B cell (primary cell): ENCODE data around the gene ASTN1. TPM values are rescaled to one million over a fixed set of nuclear protein-coding genes. Genes with fewer than 3 reads are reported as not detected.

ENCODE experiments used
- ATAC-seq: fragments of 200-7000 bp; cut with Tn5 transposase; one replicate; pipeline ENCODE4 v1.10.0; 2021; ENCODE audit warnings: low read depth, mild to moderate bottlenecking, moderate number of reproducible peaks, moderate library complexity
- CTCF ChIA-PET: fragments of 350-600 bp; sonication (Branson Sonifier 250); formaldehyde crosslinking; loops from one replicate; lab custom pipeline; 2021; ENCODE audit warnings: antibody characterized with exemption, inconsistent platforms; lab: Charles Lee
- POLR2A ChIA-PET: fragments of 350-600 bp; sonication (Branson Sonifier 250); formaldehyde crosslinking; loops from one replicate; lab custom pipeline; 2021; ENCODE audit warnings: antibody characterized with exemption; lab: Charles Lee
- DNase-seq: peaks from one replicate; pipeline ENCODE4 v3.0.0; 2013
- H2AFZ ChIP-seq: 2 replicates; pipeline ENCODE4 v1.6.1; 2012; ENCODE audit warnings: mild to moderate bottlenecking, low read depth, low read length; ENCODE audit not compliant: insufficient read depth, poor library complexity, severe bottlenecking
- H3K27ac ChIP-seq, 2 donors: 1 replicate in 1 of 2; 2 replicates in 1 of 2; pipeline ENCODE4 v1.5.1; 2012 to 2013; ENCODE audit warnings: low read length in 2 of 2, mild to moderate bottlenecking in 2 of 2, moderate library complexity in 1 of 2
- H3K27me3 ChIP-seq, 4 experiments: fragments of 200-600 bp in 1 of 4; sonication (generic) in 1 of 4; replicated peaks in 1 of 4; 1 replicate in 2 of 4; 2 replicates in 2 of 4; pipeline versions ENCODE4 v1.6.1 to v1.7.0; 2013 to 2016; ENCODE audit warnings: low read length in 3 of 4, mild to moderate bottlenecking in 2 of 4, mixed read lengths in 1 of 4, moderate library complexity in 1 of 4; ENCODE audit not compliant: insufficient read depth in 4 of 4, control insufficient read depth in 3 of 4; ENCODE audit errors: control extremely low read depth in 1 of 4
- H3K36me3 ChIP-seq, 2 experiments: replicated peaks in 1 of 2; 1 replicate in 1 of 2; 2 replicates in 1 of 2; pipeline versions ENCODE4 v1.6.1 to v1.7.1; 2013; ENCODE audit warnings: low read length in 1 of 2; ENCODE audit not compliant: insufficient read depth in 2 of 2, control insufficient read depth in 1 of 2; ENCODE audit errors: control extremely low read depth in 1 of 2, extremely low read depth in 1 of 2
- H3K4me1 ChIP-seq, 2 donors: fragments of 200-600 bp in 1 of 2; sonication (generic) in 1 of 2; 1 replicate in 1 of 2; 2 replicates in 1 of 2; pipeline versions ENCODE4 v1.5.1 to v1.6.1; 2013 to 2017; ENCODE audit warnings: low read length in 2 of 2; ENCODE audit not compliant: control insufficient read depth in 2 of 2, insufficient read depth in 2 of 2
- H3K4me2 ChIP-seq: replicated peaks from 2 replicates; pipeline ENCODE3; 2012; ENCODE audit warnings: mild to moderate bottlenecking, low read depth, low read length; ENCODE audit not compliant: poor library complexity, severe bottlenecking
- H3K4me3 ChIP-seq, 5 experiments: fragments of 200-600 bp in 1 of 5; sonication (generic) in 1 of 5; 1 replicate in 3 of 5; 2 replicates in 2 of 5; pipeline versions ENCODE4 v1.5.1 to v1.7.0; 2011 to 2016; ENCODE audit warnings: low read length in 4 of 5, mild to moderate bottlenecking in 4 of 5, low read depth in 2 of 5, control low read depth in 1 of 5, moderate library complexity in 1 of 5; ENCODE audit not compliant: insufficient read depth in 1 of 5; ENCODE audit errors: control extremely low read depth in 1 of 5, extremely low read depth in 1 of 5
- H3K79me2 ChIP-seq: fragments of 200-600 bp; sonication (generic); one replicate; pipeline ENCODE4 v1.6.0; 2016; ENCODE audit warnings: low read length; ENCODE audit not compliant: control insufficient read depth, insufficient read depth
- H3K9ac ChIP-seq: fragments of 200-600 bp; sonication (generic); 2 replicates; pipeline ENCODE4 v1.6.1; 2017; ENCODE audit warnings: mild to moderate bottlenecking, low read length, moderate library complexity
- H3K9me3 ChIP-seq, 3 donors: one replicate each; pipeline versions ENCODE4 v1.6.1 to v1.7.1; 2013; ENCODE audit warnings: low read length in 2 of 3; ENCODE audit not compliant: control insufficient read depth in 2 of 3, insufficient read depth in 1 of 3; ENCODE audit errors: control extremely low read depth in 1 of 3
- H4K20me1 ChIP-seq: 2 replicates; pipeline ENCODE4 v1.6.0; 2012; ENCODE audit warnings: mild to moderate bottlenecking, low read length; ENCODE audit not compliant: insufficient read depth, control insufficient read depth, poor library complexity, severe bottlenecking
- H3K27ac Mint-ChIP-seq: one replicate; pipeline ENCODE4 v1.8.0; 2021; ENCODE audit warnings: mixed read lengths
- H3K27me3 Mint-ChIP-seq: one replicate; pipeline ENCODE4 v1.8.0; 2021; ENCODE audit warnings: mixed read lengths
- H3K4me1 Mint-ChIP-seq: one replicate; pipeline ENCODE4 v1.8.0; 2021; ENCODE audit warnings: mixed read lengths
- H3K4me3 Mint-ChIP-seq: one replicate; pipeline ENCODE4 v1.8.0; 2021; ENCODE audit warnings: mixed read lengths
- H3K9me3 Mint-ChIP-seq: one replicate; pipeline ENCODE4 v1.8.0; 2022; ENCODE audit warnings: mixed read lengths; ENCODE audit not compliant: insufficient read depth
- EZH2 ChIP-seq: IDR thresholded peaks from 2 replicates; pipeline ENCODE4 v1.6.1; 2012; ENCODE audit warnings: borderline replicate concordance, low read depth, mild to moderate bottlenecking, moderate library complexity, low read length; ENCODE audit not compliant: insufficient read depth, poor library complexity, severe bottlenecking
- WGBS: methylation state at CpG from one replicate; pipeline ENCODE4 v1.1.5; 2013; ENCODE audit warnings: missing lambda C conversion rate; ENCODE audit not compliant: insufficient coverage; 5-methylcytosine and 5-hydroxymethylcytosine counted together
- intact Hi-C: fragments of 100-400 bp; cut with micrococcal nuclease; formaldehyde crosslinking; loops from one replicate; pipeline ENCODE4 v1.10.0; 2022
- polyA plus RNA-seq: library from polyadenylated mRNA; depleted of rRNA; stranded (reverse); fragments of >200 nt; gene quantifications from 2 replicates; pipeline ENCODE4 v1.2.3, GENCODE V29; 2012
- total RNA-seq, 2 donors: library from RNA; stranded (reverse); fragments of 120-200 nt in 1 of 2; gene quantifications; 1 replicate in 1 of 2; 2 replicates in 1 of 2; pipeline versions ENCODE4 v1.2.3 to v1.2.4, GENCODE V29; 2013 to 2022
- TF ChIP-seq, protein P1 (sequence below): fragments of 200-600 bp; IDR thresholded peaks from one replicate; pipeline ENCODE4 v1.8.0; 2022; ENCODE audit warnings: antibody characterized with exemption, mild to moderate bottlenecking

Gene ASTN1
- total and polyA plus RNA-seq, 2 donors (not counting 1 experiment from before 2014, with no cell fraction given) = not detected

DNA sequence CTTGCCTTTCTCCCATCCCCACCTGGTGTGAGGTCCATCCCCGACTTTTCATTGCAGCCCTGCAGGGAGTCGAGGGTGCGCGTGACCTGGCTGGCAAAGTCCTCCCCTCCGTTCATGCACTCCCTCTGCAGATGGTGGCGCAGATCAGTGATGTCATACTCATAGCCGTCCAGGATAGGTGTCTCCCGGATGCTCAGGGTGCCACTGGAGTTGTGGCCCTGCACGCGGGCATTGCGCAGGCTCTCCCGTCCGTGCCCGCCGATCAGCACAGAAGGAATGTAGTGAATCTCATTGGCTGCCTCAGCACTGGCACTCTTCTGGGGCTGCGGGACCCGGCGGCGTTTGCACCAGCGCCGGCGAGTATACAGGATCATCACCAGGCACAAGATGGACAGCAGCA, 132.1 kb downstream of the ASTN1 start:
- peaks cover 0 to 4% (median 0%) of the 10 kb centered on the region in 3 donors for H3K9me3 ChIP-seq
- H3K4me3 Mint-ChIP-seq = no peak overlapping the region
- ChIA-PET POLR2A (no interaction called here), CTCF (no interaction called here)
- 75% methylated on average over 21 of the region's 22 CpGs for WGBS
- H3K27ac Mint-ChIP-seq = no peak overlapping the region
- no peaks in the 10 kb centered on the region for H3K79me2 ChIP-seq
- DNase-seq (no peak), ATAC-seq (no peak)
- peaks cover 4% of the 10 kb centered on the region for H3K27me3 Mint-ChIP-seq
- H3K27me3 ChIP-seq = no peaks in the 10 kb centered on the region
- no peak overlapping the region for H3K4me3 ChIP-seq
- no peaks in the 10 kb centered on the region for H3K36me3 ChIP-seq
- intact Hi-C loops = no loop called here
- H4K20me1 ChIP-seq = no peaks in the 10 kb centered on the region
- no peak overlapping the region for H3K4me2 ChIP-seq
- H3K9ac ChIP-seq = no peak overlapping the region
- H3K4me1 ChIP-seq = no peaks in the 10 kb centered on the region
- no peak overlapping the region for H3K27ac ChIP-seq
- no peak overlapping the region for H2AFZ ChIP-seq
- no peaks in the 10 kb centered on the region for H3K9me3 Mint-ChIP-seq
- no peak for TF ChIP-seq EZH2
- TF ChIP-seq, protein P1, sequence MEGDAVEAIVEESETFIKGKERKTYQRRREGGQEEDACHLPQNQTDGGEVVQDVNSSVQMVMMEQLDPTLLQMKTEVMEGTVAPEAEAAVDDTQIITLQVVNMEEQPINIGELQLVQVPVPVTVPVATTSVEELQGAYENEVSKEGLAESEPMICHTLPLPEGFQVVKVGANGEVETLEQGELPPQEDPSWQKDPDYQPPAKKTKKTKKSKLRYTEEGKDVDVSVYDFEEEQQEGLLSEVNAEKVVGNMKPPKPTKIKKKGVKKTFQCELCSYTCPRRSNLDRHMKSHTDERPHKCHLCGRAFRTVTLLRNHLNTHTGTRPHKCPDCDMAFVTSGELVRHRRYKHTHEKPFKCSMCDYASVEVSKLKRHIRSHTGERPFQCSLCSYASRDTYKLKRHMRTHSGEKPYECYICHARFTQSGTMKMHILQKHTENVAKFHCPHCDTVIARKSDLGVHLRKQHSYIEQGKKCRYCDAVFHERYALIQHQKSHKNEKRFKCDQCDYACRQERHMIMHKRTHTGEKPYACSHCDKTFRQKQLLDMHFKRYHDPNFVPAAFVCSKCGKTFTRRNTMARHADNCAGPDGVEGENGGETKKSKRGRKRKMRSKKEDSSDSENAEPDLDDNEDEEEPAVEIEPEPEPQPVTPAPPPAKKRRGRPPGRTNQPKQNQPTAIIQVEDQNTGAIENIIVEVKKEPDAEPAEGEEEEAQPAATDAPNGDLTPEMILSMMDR = no peak
- H3K4me1 Mint-ChIP-seq = no peaks in the 10 kb centered on the region

DNA sequence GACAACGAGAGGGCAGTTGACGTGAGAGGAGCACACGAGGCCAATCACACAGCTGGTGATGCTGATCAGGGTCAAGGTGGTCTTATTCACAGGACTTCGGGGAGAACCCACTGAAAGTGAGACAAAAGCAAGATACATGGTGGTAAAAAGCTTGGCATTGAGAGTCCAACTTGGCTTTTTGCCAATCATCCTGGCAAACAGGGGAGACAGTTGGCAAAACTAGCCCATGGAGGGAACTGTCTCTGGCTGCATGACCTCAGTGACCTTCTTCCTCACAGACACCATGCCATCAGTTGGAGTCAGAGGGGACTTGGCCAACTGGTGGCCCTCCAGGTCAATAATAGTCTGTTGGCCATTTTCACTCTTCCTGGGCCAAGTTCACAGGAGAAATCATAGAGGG, 139.9 kb downstream of the ASTN1 start:
- Mint-ChIP-seq H3K4me3 (no peak overlapping the region), H3K4me1 (no peaks in the 10 kb centered on the region), H3K9me3 (no peaks in the 10 kb centered on the region)

More for the DNA sequence above, 139.9 kb downstream of the ASTN1 start:
- no peaks in the 10 kb centered on the region for H4K20me1 ChIP-seq
- H3K79me2 ChIP-seq = no peaks in the 10 kb centered on the region
- intact Hi-C loops = no loop called here
- H3K9me3 ChIP-seq = peaks cover 0 to 8% (median 0%) of the 10 kb centered on the region in 3 donors
- no peak for TF ChIP-seq EZH2
- TF ChIP-seq, protein P1 = no peak
- no peaks in the 10 kb centered on the region for H3K27me3 ChIP-seq
- H2AFZ ChIP-seq = no peak overlapping the region
- no peak overlapping the region for H3K27ac Mint-ChIP-seq
- no peak overlapping the region for H3K9ac ChIP-seq
- ATAC-seq (no peak), DNase-seq (no peak)
- no peak overlapping the region for H3K4me2 ChIP-seq
- ChIA-PET POLR2A (no interaction called here), CTCF (no interaction called here)
- H3K27me3 Mint-ChIP-seq = peaks cover 3% of the 10 kb centered on the region
- H3K27ac ChIP-seq = no peak overlapping the region
- WGBS = 84% methylated on average over 4 of the region's 4 CpGs
- no peaks in the 10 kb centered on the region for H3K36me3 ChIP-seq
- H3K4me3 ChIP-seq = no peak overlapping the region
- no peaks in the 10 kb centered on the region for H3K4me1 ChIP-seq
